ENCODE data around the gene DNPH1. TPM values are rescaled to one million over a fixed set of nuclear protein-coding genes. Genes with fewer than 3 reads are reported as not detected.

DNPH1 gene
- total RNA-seq, 1 experiment from 2014 or later, result 47.0 TPM

DNA sequence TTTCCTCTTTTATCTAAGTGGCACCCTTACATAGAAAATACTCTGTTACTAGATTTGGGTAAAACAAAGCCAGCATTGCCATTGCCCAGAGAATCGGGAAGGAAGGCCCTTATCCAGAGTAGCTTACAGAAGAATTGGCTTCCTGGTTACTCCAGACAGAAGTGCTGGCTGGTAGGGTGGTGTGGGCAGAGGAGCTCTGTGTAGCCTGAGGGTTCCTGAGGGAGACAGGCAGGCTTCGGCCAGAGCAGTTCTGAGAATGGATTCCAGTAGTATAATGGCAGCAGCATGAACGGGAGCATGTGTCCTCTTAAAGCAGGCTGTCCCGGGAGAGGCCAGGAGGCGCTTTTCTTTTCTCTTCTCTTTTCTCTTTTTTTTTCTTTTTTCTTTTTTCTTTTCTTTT lies 35.4 kb downstream of the DNPH1 start:
- no peaks in the 10 kb centered on the region for H3K9me3 ChIP-seq (ENCODE audit: control insufficient read depth, low read depth, low read length)
- no peak overlapping the region for H2AFZ ChIP-seq (ENCODE audit: low read length)
- no peak overlapping the region for H2BK12ac ChIP-seq (ENCODE audit: insufficient read length, low read depth, low read length)
- no peak overlapping the region for H4K8ac ChIP-seq (replicated peaks; ENCODE audit: insufficient read length, low read depth, low read length)
- H2BK5ac ChIP-seq (ENCODE audit: insufficient read length, low read length), result no peak overlapping the region
- no peak overlapping the region for H2AK5ac ChIP-seq (ENCODE audit: insufficient read length, low read length)
- no peak overlapping the region for H2BK20ac ChIP-seq (ENCODE audit: low read depth, low read length, poor library complexity, severe bottlenecking)
- no peaks in the 10 kb centered on the region for H4K20me1 ChIP-seq (ENCODE audit: control insufficient read depth, insufficient read depth, insufficient read length)
- Mint-ChIP-seq H3K27ac (no peak overlapping the region; a peak in 3 of 7 replicates), H3K4me3 (no peak overlapping the region), H3K4me1 (no peaks in the 10 kb centered on the region), H3K9me3 (no peaks in the 10 kb centered on the region), H3K36me3 (ENCODE audit: insufficient read depth in 1 of 3, low read depth in 3 of 3) (peaks cover 1 to 19% (median 4%) of the 10 kb centered on the region in 3 experiments; a peak in 5 of 7 replicates), H3K27me3 (ENCODE audit: low read depth) (no peaks in the 10 kb centered on the region)
- TF ChIP-seq, protein P1, sequence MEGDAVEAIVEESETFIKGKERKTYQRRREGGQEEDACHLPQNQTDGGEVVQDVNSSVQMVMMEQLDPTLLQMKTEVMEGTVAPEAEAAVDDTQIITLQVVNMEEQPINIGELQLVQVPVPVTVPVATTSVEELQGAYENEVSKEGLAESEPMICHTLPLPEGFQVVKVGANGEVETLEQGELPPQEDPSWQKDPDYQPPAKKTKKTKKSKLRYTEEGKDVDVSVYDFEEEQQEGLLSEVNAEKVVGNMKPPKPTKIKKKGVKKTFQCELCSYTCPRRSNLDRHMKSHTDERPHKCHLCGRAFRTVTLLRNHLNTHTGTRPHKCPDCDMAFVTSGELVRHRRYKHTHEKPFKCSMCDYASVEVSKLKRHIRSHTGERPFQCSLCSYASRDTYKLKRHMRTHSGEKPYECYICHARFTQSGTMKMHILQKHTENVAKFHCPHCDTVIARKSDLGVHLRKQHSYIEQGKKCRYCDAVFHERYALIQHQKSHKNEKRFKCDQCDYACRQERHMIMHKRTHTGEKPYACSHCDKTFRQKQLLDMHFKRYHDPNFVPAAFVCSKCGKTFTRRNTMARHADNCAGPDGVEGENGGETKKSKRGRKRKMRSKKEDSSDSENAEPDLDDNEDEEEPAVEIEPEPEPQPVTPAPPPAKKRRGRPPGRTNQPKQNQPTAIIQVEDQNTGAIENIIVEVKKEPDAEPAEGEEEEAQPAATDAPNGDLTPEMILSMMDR (conservative IDR thresholded peaks at IDR 0.05), result no peak
- no peaks in the 10 kb centered on the region for H3K79me1 ChIP-seq (ENCODE audit: insufficient read depth, low read depth, low read length, poor library complexity, severe bottlenecking)
- H3K23me2 ChIP-seq (ENCODE audit: insufficient read length, low read depth, low read length, poor library complexity, severe bottlenecking), result no peaks in the 10 kb centered on the region
- no peak overlapping the region for H4K91ac ChIP-seq (ENCODE audit: insufficient read length, low read depth, low read length)
- H3T11ph ChIP-seq (ENCODE audit: low read length), result no peak overlapping the region
- no peak overlapping the region for H4K5ac ChIP-seq (ENCODE audit: insufficient read length, low read depth, low read length)
- no peak overlapping the region for H2BK15ac ChIP-seq (ENCODE audit: low read depth, low read length)
- H3K4me1 ChIP-seq (ENCODE audit: insufficient read depth, low read length), result no peaks in the 10 kb centered on the region
- H3K4ac ChIP-seq (ENCODE audit: low read depth, low read length), result no peak overlapping the region
- H3K4me2 ChIP-seq (ENCODE audit: insufficient read depth, insufficient read length, low read length), result no peak overlapping the region
- no peaks in the 10 kb centered on the region for H3K27me3 ChIP-seq (ENCODE audit: insufficient read depth, low read length)
- no peaks in the 10 kb centered on the region for H3K79me2 ChIP-seq (ENCODE audit: insufficient read depth, low read length)
- no peak overlapping the region for H2BK120ac ChIP-seq (ENCODE audit: low read depth, low read length, poor library complexity, severe bottlenecking)
- no peak overlapping the region for H3K14ac ChIP-seq (ENCODE audit: insufficient read depth, low read length)
- no peak overlapping the region for H3K23ac ChIP-seq (ENCODE audit: insufficient read length, low read depth, low read length)
- H3K18ac ChIP-seq (ENCODE audit: insufficient read length, low read depth, low read length), result no peak overlapping the region
- no peak overlapping the region for H3K56ac ChIP-seq (ENCODE audit: insufficient read length, low read depth, low read length)
- no peak overlapping the region for H3K27ac ChIP-seq (ENCODE audit: insufficient read length, low read depth, low read length)
- H3K9ac ChIP-seq (ENCODE audit: extremely low read depth, insufficient read length, low read length), result no peak overlapping the region
- DNase-seq, result no peak
- no CpG with 5 or more reads among the region's 5 CpGs for WGBS (ENCODE audit: extremely low coverage, insufficient read length, low lambda C conversion rate)
